Neural crest cell (in vitro differentiated cells): ENCODE results near the gene ELOVL7. TPM values are rescaled to one million over a fixed set of nuclear protein-coding genes. Genes with fewer than 3 reads are reported as not detected.
"Not testable (repeated sequence)": the region's sequence is repeated elsewhere in the genome, so short reads cannot be mapped to it uniquely, and the experiment has no call there.

Source experiments
- DNase-seq: peaks from one replicate; pipeline ENCODE4 v3.0.0; 2021; ENCODE audit warnings: low read depth, mixed read lengths, low spot score
- H3K27ac Mint-ChIP-seq: one replicate; pipeline ENCODE4 v1.8.0; 2021; ENCODE audit warnings: mild to moderate bottlenecking, mixed read lengths; ENCODE audit not compliant: unreplicated experiment
- H3K27me3 Mint-ChIP-seq: 2 replicates; pipeline ENCODE4 v1.8.0; 2021; ENCODE audit warnings: low read depth, mild to moderate bottlenecking, mixed read lengths
- H3K36me3 Mint-ChIP-seq: 2 replicates; pipeline ENCODE4 v1.8.0; 2021; ENCODE audit warnings: low read depth, mild to moderate bottlenecking, mixed read lengths
- H3K4me1 Mint-ChIP-seq: 2 replicates; pipeline ENCODE4 v1.8.0; 2021; ENCODE audit warnings: mixed read lengths
- H3K4me3 Mint-ChIP-seq: one replicate; pipeline ENCODE4 v1.8.0; 2021; ENCODE audit warnings: mild to moderate bottlenecking, mixed read lengths
- H3K9me3 Mint-ChIP-seq: 2 replicates; pipeline ENCODE4 v1.8.0; 2021; ENCODE audit warnings: mixed read lengths
- total RNA-seq: library from RNA; stranded (reverse); gene quantifications from 2 replicates; pipeline ENCODE4 v1.2.1, GENCODE V29; 2021
- TF ChIP-seq, protein P1 (sequence below): fragments of 200-600 bp; sonication (generic); conservative IDR thresholded peaks from 2 replicates; pipeline ENCODE4 v1.5.0; 2021; ENCODE audit warnings: antibody characterized with exemption, mild to moderate bottlenecking

The ELOVL7 gene
- total RNA-seq, 1 donor from 2014 or later, result 0.42 TPM

DNA sequence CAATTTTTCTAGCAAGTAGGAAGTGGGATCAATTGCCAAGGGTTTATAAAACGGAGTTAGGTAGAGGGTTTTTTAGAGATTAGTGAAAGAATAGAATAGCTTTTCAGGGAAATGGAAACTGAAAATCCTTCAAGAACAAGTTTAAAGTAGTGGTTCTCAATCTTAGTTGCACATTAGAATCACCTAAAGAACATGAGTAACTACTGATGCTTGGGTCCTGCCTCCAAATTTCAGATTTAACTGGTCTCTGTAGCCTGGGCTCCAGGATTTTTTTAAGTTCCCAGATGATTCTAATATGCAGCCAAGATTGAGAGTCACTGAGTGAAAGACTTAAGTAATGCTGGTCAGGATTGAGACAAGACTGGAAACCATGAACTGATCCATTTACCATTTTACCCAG lies 20.5 kb downstream of the ELOVL7 start:
- H3K9me3 Mint-ChIP-seq, result no peaks in the 10 kb centered on the region
- no peaks in the 10 kb centered on the region for H3K4me1 Mint-ChIP-seq
- H3K4me3 Mint-ChIP-seq, result no peak overlapping the region
- no peak overlapping the region for H3K27ac Mint-ChIP-seq
- no peaks in the 10 kb centered on the region for H3K36me3 Mint-ChIP-seq
- no peak for DNase-seq
- TF ChIP-seq, protein P1, sequence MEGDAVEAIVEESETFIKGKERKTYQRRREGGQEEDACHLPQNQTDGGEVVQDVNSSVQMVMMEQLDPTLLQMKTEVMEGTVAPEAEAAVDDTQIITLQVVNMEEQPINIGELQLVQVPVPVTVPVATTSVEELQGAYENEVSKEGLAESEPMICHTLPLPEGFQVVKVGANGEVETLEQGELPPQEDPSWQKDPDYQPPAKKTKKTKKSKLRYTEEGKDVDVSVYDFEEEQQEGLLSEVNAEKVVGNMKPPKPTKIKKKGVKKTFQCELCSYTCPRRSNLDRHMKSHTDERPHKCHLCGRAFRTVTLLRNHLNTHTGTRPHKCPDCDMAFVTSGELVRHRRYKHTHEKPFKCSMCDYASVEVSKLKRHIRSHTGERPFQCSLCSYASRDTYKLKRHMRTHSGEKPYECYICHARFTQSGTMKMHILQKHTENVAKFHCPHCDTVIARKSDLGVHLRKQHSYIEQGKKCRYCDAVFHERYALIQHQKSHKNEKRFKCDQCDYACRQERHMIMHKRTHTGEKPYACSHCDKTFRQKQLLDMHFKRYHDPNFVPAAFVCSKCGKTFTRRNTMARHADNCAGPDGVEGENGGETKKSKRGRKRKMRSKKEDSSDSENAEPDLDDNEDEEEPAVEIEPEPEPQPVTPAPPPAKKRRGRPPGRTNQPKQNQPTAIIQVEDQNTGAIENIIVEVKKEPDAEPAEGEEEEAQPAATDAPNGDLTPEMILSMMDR, result no peak
- no peaks in the 10 kb centered on the region for H3K27me3 Mint-ChIP-seq

DNA sequence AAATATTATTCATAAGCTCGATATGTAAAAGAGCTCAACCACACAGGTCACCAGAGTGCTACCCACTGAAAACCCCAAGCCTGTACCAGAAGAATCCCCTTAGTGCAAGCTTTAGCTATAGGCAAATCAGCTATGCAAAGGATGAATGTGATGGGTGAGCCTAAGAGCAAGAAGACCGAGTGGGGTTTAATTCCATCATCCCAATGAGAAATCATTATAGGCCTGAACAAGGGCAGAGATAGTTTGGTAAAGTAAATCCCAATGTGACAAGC lies 21.8 kb downstream of the ELOVL7 start:
- Mint-ChIP-seq H3K4me3 (no peak overlapping the region), H3K27me3 (no peaks in the 10 kb centered on the region), H3K27ac (no peak overlapping the region), H3K9me3 (no peaks in the 10 kb centered on the region), H3K4me1 (no peaks in the 10 kb centered on the region), H3K36me3 (no peaks in the 10 kb centered on the region)
- DNase-seq, result no peak
- TF ChIP-seq, protein P1, result no peak

DNA sequence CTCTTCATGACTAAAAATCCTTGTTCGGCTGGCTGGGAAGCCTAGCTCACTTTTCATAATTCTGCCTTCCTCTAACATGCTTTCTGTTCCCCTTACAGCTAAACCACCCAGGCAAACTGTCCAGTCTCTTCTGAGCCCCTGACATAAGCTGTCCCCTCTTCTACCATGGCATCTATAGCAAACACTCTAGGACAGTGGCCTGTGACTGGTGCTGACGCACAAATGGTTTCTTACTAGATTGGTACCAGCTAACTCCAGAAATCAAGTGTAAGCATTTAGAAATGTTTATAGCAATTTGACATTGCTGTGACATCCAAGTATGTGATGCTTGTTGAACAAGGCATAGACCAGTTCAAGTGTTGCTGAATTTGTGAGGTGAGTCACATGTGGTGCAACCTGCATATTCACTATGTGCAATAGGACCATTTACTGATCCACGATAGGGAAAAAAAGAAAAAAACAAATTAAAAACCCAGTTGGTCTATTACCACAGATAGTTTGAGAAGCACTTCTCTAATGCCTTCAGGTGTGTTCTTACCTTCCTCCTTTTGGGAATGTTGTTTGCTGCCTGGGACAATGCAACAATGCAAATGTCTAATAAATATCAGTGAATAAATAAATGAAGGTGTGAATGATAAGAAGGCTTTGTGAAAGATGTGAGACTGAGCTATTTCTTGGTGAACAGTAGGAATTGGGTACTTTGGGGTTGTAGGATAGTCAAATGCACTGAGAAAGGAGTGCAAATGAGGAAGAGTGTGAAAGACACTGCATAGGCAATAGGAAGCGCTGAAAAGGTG lies 22.4 kb downstream of the ELOVL7 start:
- TF ChIP-seq, protein P1, result no peak
- DNase-seq, result no peak
- no peaks in the 10 kb centered on the region for H3K4me1 Mint-ChIP-seq

DNA sequence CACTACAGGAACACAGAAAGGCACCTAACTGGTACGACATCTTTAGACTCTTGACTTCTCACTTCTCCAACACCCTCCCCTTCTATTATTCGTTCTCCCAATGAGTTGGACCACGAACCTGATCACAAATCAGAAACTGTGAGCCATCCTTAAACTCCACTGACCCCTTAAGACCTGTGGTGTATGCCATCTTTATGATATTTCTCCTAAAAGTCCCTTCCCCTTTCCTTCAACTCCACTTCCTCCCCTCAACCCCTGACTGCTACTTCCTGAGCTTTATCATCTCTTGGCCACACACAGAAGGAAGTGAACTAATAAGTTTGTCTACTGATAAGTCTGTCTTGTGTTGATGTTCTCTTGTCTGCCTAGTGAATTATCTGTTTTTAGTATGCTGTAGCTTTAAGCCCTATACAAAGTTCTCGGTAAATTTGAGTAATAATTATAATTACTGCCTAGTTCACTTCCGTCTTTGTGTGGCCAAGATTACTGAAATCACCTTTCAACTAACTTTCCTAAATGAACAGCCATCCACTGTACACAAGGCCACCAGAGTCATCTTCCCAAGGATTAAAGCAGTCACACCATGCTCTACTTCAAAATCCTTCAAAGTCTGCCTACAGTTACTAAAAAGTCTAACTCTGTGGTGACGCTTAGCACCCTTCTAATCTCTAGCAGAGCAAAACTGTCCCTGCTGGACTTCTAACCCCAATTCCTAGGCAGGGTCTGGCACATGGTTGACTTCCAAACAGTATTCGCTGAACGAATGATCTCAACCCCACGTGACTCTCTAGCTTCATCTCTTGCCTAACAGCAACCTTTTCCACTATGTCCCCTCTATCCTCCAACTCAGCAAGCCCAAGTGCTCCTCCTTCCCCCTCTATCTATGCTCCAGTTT lies 23.2 kb downstream of the ELOVL7 start:
- H3K27me3 Mint-ChIP-seq, result no peaks in the 10 kb centered on the region
- TF ChIP-seq, protein P1, result no peak
- H3K4me3 Mint-ChIP-seq, result no peak overlapping the region
- H3K4me1 Mint-ChIP-seq, result no peaks in the 10 kb centered on the region
- H3K9me3 Mint-ChIP-seq, result no peaks in the 10 kb centered on the region
- H3K36me3 Mint-ChIP-seq, result no peaks in the 10 kb centered on the region
- H3K27ac Mint-ChIP-seq, result no peak overlapping the region
- no peak for DNase-seq

More for the DNA sequence above, 22.4 kb downstream of the ELOVL7 start:
- no peaks in the 10 kb centered on the region for H3K36me3 Mint-ChIP-seq
- no peak overlapping the region for H3K27ac Mint-ChIP-seq
- H3K9me3 Mint-ChIP-seq, result no peaks in the 10 kb centered on the region
- no peak overlapping the region for H3K4me3 Mint-ChIP-seq
- H3K27me3 Mint-ChIP-seq, result no peaks in the 10 kb centered on the region

DNA sequence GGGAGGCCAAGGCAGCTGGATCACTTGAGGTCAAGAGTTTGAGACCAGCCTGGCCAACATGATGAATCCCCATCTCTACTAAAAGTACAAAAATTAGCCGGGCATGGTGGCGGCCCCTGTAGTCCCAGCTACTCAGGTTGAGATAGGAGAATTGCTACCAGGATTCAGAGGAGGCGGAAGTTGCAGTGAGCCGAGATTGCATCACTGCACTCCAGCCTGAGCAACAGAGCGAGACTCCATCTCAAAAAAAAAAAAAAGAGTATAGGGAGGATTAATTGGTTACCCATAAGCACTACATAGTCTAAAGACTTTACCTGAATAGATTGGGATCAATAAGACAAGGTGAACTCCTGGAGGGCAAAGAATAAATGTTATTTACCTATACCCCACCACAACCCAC lies 27.9 kb downstream of the ELOVL7 start:
- not testable (repeated sequence) for H3K4me1 Mint-ChIP-seq, H3K4me3 Mint-ChIP-seq, DNase-seq, H3K27ac Mint-ChIP-seq, H3K36me3 Mint-ChIP-seq, H3K9me3 Mint-ChIP-seq, H3K27me3 Mint-ChIP-seq

DNA sequence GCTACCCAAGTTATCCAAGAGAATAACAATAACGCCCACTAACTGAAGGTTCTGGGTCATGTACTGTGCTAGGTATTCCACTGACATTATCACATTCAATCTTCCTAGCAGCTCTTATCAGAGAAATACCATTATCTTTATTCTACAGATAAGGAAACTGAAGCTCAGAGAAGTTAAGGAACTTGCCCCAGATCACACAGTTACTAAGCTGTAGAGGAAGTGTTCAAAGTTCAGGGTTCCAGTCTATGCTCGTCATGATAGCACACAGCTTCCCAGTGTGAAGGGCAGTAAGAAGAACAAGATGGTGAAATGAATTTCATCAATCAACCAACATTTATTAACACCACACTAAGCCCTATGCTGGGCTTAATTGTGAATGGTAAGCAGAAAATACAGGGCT lies 29.6 kb downstream of the ELOVL7 start:
- TF ChIP-seq, protein P1, result no peak
- no peak for DNase-seq
- H3K36me3 Mint-ChIP-seq, result no peaks in the 10 kb centered on the region
- no peak overlapping the region for H3K27ac Mint-ChIP-seq
- no peak overlapping the region for H3K4me3 Mint-ChIP-seq
- H3K9me3 Mint-ChIP-seq, result no peaks in the 10 kb centered on the region
- no peaks in the 10 kb centered on the region for H3K27me3 Mint-ChIP-seq
- H3K4me1 Mint-ChIP-seq, result no peaks in the 10 kb centered on the region
